Activated CD8-positive, alpha-beta memory T cell treated with anti-CD3 and anti-CD28 coated beads for 36 hours (primary cell): ENCODE data around the gene MYLK. TPM values are rescaled to one million over a fixed set of nuclear protein-coding genes. Genes with fewer than 3 reads are reported as not detected.
"Not testable (repeated sequence)": the region's sequence is repeated elsewhere in the genome, so short reads cannot be mapped to it uniquely, and the experiment has no call there.

ENCODE experiments used
- CTCF ChIA-PET: fragments of 350-600 bp; sonication (Branson Sonifier 250); formaldehyde crosslinking; loops from one replicate; lab custom pipeline; 2021; ENCODE audit warnings: antibody characterized with exemption; lab: Charles Lee
- POLR2A ChIA-PET: fragments of 350-600 bp; sonication (Branson Sonifier 250); formaldehyde crosslinking; loops from one replicate; lab custom pipeline; 2021; ENCODE audit warnings: antibody characterized with exemption; lab: Charles Lee
- total RNA-seq, 2 experiments: library from RNA; stranded (reverse); gene quantifications; one replicate each; pipeline ENCODE4 v1.2.3, GENCODE V29; 2021

The MYLK gene
- total RNA-seq, 2 experiments from 2014 or later: not detected

DNA sequence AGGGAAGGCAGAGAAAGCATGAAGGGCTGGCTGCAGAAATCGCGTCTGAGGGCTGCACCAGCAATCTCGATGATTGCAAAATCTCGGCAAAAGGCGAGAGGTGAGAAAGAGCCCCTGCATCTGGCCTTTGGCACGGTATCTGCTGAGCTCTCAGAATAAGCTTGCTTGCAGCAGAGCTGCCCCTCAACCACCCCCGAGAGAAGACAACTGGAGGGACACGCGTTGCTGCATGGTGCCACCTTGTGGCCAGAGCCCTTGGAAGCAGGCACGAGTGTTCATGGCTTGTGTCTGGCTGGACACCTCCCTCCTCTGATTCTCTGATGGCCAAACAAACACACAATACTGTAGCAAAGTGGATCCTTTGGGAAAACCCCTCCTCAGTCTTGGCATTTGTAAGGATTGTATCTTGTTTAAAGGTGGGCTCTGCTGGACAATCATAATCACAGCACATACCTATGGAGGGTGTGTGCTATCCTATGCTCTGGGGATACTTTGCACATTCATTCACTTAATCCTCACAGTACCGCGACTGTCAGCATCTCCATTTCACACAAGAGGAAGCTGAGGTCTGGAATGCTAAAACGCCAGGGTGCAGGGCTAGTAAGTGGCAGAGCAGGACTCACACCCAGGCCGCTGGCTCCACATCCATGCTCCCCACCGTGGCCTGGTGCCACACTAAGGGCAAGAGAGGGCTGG is 164.9 kb downstream of the MYLK start:
- POLR2A ChIA-PET: not testable (repeated sequence)
- CTCF ChIA-PET: interaction anchor here (1.1 to 1.9 kb wide), 2 partner anchors 67 to 69 kb away, joined by 6 to 7 read pairs; no protein-coding TSS in a partner anchor

DNA sequence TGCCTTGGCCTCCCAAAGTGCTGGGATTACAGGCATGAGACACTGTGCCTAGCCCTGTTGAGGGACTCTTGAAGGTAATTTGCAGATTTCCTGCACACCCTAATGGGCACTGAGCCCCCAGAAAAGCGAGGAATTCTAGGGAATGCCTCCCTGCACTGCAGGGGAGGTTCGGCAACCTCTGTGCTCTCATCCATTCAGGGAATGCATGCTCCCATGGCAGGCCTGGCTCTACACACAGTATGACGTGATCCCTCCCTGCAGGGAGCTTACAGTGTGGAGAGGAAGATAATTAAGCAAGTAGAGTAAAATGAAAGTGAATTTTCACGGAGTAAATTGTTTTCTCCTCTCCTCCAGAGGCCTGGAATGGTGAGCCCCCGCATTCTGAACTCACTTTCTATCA is 166.0 kb downstream of the MYLK start:
- ChIA-PET CTCF (interaction anchor here (1.9 kb wide), 1 partner anchor 66 kb away, joined by 7 read pairs; no protein-coding TSS in a partner anchor), POLR2A (no interaction called here)

DNA sequence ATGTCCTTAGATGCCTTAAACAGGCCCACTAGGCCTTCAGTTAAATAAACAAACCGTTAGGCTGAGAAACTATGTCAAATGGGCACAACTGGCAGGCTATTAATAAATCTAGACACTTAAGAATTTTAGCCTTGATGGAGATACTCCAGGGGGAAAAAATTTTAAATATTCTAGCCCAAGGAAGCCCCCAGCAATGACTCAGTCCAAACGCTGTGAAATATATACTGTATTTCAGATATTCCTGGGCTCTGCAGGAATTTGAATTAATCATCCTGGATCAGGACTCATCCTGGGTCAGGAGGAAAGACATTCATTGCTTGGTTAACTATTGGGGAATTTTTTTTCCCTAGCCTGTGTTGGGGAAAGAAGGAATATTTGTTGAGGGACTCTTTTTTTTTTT is 166.7 kb downstream of the MYLK start:
- CTCF ChIA-PET: interaction anchor here (1.9 kb wide), 1 partner anchor 65 kb away, joined by 7 read pairs; no protein-coding TSS in a partner anchor
- POLR2A ChIA-PET: not testable (repeated sequence)

DNA sequence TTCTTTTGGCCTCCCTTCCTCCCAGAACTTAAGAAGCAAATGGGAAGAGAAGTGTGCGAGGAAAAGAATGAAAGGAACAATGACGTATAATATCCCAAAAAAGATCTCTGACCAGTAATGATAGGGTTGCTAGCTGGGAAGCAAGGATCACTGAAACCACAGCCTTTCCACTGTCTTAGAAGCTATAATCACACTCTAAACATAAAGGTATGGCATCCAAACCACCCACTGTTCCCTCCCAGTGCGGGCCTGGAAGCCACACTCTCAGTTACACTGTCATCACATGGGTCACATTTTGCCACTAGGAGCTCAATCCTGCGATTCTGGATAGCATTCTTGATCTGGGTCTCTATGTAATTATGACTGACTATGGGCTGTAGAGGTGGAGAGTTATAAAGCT is 167.7 kb downstream of the MYLK start:
- POLR2A ChIA-PET: no interaction called here
- CTCF ChIA-PET: no interaction called here

DNA sequence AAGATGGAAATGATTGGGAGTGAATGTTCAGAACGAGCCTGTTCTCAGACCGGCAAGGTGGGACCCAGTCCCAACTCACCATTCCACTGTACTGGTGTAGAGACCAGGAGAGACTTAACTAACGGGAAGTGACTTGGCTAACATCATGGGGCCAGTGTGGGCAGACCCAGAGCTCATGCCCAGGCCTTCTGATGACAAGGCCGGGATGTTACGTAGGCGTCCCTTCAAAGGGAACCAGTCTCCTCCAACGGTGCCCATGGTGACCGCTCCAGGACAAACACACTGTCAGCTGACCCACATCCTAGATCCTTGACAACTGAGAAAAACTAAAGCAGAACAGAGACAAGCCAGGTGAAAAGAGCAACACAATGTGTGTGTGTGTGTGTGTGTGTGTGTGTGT is 170.9 kb downstream of the MYLK start:
- POLR2A ChIA-PET: no interaction called here
- CTCF ChIA-PET: no interaction called here

DNA sequence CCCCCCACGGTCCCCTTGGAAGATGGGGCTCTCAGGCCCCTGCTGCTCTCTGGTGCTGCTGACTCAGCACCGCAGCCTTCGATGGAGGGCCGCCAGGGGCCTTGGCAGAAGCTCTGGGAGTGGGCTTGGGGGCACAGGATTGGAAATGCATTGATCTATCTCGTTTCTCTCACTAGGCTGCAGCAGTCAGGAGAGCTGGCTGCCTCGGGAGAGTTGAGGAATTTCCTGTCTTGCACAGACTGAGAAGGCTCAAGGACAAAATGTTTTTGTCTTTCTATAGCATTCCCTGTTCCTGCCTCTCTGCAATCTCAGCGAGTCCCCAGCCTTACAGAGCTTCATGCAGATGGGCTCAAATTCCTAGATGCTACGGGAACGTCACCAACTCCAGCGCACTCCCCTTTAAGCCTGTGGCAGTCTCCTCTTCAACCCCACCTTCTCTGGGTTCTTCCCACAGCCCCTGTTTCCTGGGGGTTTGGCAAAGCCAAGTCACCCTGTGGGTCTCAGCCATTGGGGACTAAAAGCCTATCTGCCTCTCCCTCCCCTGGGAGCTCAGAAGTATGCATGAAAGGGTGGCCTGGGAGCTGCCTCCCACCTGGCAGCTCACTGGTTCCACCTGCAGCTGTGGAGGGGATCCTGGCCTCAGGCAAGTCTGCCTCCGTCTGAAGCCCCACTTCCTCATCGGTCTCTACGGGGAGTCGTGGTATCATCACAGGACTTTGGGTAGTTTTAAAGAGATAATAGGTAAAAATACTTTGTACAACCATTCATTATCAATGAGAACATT is 171.9 kb downstream of the MYLK start:
- CTCF ChIA-PET: no interaction called here
- POLR2A ChIA-PET: no interaction called here

DNA sequence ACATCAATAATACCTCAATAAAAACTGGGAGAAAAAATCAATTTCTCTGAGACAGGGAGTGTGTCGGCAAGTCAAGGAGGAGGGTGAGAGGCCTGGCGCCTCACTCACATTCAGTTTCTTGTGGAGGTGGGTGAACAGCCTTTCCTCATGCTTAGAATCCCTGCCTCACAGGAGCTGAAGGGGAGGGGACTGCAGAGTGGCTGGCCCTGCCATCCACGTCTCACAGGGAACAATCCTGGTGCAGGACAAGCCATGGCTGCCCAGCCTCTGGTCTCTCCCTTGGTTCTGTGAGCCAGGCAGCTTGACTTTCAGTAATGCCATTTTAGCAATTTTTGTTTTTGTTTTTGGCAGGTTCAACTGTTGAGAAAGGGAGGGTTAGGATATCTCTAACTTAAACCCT is 172.8 kb downstream of the MYLK start:
- ChIA-PET POLR2A (no interaction called here), CTCF (no interaction called here)

DNA sequence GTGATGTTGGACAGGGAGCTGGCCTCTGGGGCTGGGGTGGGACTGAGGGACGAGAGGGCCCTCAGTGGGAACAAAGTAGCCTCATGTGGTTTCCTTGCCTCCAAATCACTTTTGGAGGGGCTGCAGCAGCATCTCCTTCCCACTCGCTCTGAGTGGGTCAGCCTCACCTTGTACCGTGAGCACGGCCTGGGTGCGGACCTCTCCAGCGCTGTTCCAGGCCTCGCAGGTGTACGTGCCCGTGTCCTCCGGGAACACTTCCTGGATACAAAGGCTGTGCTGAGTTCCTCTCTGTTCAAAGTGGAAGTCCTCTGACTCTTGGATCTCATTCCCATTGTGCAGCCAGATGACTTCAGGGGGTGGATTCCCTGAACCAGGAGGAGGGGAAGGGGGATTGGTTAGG is 175.6 kb downstream of the MYLK start:
- CTCF ChIA-PET: no interaction called here
- POLR2A ChIA-PET: no interaction called here

DNA sequence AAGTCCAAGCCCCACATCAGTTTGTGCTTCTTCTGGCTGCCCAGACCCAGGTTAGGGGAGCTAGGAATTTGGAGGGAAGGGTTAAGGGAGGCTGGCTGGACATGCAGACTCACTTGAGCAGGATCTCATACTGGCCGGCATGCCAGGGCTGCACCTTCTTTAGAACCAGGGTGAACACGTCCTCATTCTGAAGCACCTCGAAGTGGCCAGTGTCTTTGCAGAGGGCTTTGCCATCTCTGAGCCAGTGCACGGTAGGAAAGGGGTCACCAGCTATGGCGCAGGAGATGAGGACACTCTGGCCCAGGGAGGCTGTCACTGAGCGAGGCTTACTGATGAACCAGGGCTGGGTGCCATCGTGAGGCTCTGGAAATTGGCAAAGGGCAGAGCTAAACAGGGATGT is 176.5 kb downstream of the MYLK start:
- POLR2A ChIA-PET: not testable (repeated sequence)
- CTCF ChIA-PET: interaction anchor here (1.5 kb wide), 1 partner anchor 52 kb away, joined by 3 read pairs; no protein-coding TSS in a partner anchor

DNA sequence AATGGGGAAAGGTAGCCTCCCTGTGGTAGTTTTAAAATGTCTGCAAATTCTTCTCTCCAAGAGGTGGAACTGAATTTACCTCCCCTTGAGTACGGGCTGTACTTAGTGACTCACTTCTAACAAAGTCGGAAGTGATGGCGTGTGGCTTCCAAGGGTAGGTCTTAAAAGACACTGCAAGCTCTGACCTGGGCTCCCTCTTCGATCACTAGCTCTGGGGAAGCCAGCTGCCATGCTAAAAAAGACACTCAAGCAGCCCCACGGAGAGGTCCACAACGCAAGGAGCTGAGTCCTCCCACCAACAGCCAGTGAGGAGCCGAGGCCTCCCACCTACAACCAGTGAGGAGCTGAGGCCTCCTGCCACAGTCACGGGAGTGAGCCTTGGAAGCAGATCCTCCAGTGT is 177.3 kb downstream of the MYLK start:
- ChIA-PET CTCF (interaction anchor here (0.9 to 1.5 kb wide), 2 partner anchors 47 to 51 kb away, joined by 3 read pairs; no protein-coding TSS in a partner anchor), POLR2A (no interaction called here)

DNA sequence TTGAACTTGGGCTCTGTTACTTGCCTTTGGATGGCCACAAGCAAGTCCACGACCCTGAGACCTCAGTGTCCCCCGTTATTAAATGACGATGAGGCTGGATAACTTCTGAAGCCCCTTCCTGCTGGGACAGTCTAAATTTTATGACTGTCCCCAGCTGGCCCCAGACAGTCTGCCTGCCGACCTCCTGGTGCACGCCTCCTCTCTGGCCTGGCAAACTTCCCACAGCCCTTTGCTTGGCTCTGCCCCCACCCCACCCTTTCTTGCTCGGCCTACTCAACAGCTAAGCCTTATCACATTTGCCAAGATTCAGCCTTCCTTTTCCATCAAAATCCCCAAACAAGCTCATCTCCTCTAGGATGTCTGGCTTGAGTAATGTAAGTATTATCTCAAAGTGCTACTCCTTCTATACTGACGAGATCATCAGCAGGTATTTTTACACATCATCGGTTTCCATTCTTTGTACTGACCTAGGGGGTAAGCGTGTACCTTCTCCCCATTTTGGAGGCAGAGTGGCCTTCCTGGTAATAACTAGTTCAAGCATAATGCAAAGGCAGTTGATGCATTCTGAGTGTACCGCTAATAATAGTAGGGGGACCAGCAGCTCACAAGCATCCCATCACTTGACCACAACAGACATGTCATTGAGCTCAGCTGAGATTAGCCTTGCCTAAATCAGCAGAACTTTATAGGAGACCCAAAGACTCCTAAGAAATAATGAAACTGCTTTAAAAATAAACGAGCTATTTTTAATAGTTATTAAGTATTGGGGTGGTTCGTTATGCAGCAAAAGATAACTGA is 178.4 kb downstream of the MYLK start:
- POLR2A ChIA-PET: no interaction called here
- CTCF ChIA-PET: no interaction called here

DNA sequence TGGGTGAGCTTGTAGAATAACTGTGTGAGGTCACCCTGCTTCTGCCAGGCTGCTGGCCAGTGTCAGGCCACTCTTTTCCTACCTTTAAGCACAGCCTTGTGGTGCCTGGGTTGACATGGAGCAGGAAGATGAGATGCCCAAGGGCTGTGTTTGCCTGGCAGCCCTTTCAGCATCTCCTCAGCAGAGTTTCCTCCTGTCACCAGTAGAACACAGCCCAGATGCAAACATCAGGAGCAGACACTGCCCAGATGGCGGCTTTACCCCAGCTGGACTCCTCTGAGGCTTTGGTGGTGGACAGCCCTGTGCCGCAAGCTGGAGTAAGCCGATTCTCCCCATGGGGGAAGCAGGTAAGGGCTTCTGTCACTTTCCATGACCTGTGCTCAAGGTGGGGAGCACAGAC is 180.5 kb downstream of the MYLK start:
- CTCF ChIA-PET, POLR2A ChIA-PET: not testable (repeated sequence)

DNA sequence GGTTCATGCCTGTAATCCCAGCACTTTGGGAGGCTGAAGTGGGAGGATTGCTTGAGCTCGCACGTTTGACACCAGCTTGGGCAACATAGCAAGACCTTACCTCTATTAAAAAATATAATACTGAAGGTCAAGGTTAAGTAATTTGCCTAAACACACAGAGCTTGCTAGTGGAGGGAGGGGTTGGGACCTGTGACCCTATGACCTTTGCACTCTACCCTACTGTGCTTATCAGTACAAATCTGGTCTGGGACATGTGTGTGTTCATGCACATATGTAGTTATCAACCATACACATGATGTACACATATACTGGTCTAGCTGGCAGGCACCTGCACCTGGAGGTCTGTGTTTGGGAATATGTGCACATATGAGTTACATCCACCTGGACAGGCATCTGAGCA is 181.4 kb downstream of the MYLK start:
- ChIA-PET POLR2A (no interaction called here), CTCF (interaction anchor here (1.0 to 1.3 kb wide), 2 partner anchors 50 to 62 kb away, joined by 3 to 5 read pairs; no protein-coding TSS in a partner anchor)

DNA sequence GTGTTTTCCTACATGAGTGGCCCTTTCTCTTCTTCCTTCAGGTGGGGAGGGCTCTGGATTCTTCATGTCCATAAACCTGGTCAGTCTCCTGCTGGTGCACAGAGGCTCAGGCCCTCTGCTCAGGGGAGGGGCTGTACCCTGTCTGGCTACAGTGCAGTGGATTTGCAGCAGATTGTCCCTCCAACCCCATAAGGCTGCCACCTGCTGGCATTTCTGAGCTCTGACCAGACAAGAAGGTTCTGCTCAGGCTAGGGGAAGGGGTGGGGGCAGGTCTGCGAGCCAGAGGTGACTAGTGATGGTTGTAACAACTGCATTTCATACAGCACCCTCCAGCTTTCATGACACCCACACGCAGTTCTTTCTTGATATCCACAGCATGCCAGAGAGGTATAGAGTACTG is 182.1 kb downstream of the MYLK start:
- CTCF ChIA-PET: interaction anchor here (1.0 to 1.3 kb wide), 2 partner anchors 50 to 61 kb away, joined by 3 to 5 read pairs; no protein-coding TSS in a partner anchor
- POLR2A ChIA-PET: not testable (repeated sequence)

DNA sequence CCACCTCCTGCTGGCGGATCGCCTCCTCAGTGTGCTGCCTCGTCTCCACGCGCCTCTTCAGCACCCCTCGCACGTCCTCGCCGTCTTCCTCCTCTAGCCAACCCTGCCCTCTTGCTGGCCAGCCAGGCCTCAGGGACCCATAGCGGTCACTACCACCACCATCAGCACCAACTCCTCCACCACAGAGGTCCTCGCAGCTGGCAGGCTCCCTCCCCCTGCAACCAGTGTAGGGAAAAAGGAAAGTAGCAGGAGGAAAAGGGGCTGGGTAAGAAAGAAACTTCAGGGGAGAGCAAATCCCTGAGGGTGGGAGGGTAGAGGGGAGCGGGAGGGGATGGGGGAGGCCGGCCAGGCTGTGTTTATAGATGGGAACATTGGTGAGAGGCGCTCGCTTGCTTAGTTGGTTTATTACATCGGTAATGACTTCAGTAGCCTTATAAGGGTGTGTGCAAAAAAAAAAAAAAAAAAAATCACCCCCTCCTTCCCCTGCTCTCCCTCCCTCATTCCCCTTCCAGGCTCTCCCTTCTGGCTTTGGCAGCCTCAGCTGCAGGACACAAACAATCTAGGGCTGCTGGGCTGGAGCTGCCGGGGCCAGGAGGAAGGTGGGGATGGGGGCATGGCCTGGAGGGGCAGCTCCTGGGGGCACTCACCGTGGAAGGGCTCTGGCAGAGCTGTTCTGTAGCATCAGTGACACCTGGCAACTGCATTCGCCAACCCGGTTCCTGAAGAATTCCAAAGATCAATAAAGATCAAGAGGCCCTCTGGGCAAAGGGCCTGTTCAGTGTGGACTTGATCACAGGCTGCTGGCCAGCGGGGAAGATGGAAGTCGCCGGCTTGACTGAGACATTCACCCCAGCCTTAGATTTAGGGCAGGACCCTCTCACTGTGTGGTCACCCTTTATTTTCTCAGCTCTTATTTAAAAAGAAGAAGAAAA is 183.1 kb downstream of the MYLK start:
- CTCF ChIA-PET: interaction anchor here (0.7 kb wide), 1 partner anchor 260 kb away, joined by 3 read pairs; no protein-coding TSS in a partner anchor
- POLR2A ChIA-PET: no interaction called here

DNA sequence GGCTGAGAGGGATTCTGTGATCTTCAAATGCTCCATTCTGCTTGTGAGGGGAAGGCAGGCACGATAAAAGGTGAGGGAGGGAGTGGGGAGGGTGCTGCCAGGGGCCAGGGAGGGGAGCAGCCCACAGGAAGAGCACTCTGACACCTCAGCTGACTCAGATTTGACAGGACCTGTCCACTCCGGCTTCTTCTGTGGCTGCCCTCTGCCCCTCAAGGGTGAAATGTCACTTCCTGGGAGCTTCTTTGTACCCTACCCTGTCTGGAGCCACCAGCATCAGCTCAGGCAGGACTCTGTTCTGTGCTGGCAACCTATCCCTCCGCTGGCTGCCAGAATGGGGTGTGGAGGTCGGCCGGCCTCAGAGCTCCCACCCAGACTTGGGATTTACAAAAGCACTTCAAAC is 185.3 kb downstream of the MYLK start:
- CTCF ChIA-PET: interaction anchor here (1.1 kb wide), 1 partner anchor 46 kb away, joined by 3 read pairs; no protein-coding TSS in a partner anchor

DNA sequence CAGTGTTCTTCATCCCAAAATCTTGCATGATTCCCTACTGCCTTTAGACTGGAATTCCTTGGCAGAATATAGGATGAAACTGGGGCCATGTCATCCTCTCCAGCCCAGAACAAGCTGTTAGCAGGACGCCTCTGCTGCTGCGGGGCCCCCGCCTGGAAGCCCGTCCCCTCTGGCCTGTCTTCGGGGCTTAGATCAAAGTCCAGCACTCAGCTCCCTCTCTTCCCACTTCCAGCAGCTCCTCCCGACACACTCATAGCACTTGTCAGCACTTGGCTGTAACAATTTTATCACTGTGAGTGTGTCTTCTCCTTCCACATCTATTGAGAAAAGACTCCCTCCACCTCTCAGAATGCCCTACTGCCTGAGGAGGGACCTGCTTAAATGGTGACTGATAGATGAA is 187.3 kb downstream of the MYLK start:
- ChIA-PET CTCF (no interaction called here), POLR2A (no interaction called here)

More for the DNA sequence above, 185.3 kb downstream of the MYLK start:
- POLR2A ChIA-PET: no interaction called here
